GM23248 (cell line): ENCODE data around the gene GTPBP1. TPM values are rescaled to one million over a fixed set of nuclear protein-coding genes. Genes with fewer than 3 reads are reported as not detected.
A peak's percentile ranks its signal among the peaks of the same experiment; 100 is the strongest.

Experiments
- DNase-seq: peaks from one replicate; pipeline ENCODE4 v3.0.0-alpha.2; 2015
- H2AFZ ChIP-seq: fragments of 200-600 bp; sonication (generic); 2 replicates; pipeline ENCODE4 v1.6.1; 2016; ENCODE audit warnings: antibody characterized with exemption
- H3F3A ChIP-seq: fragments of 200-600 bp; sonication (generic); 2 replicates; pipeline ENCODE4 v1.6.1; 2016; ENCODE audit warnings: mild to moderate bottlenecking, antibody characterized with exemption, mixed run types; ENCODE audit not compliant: insufficient read depth
- H3K27ac ChIP-seq: fragments of 200-600 bp; sonication (generic); 2 replicates; pipeline ENCODE4 v1.5.1; 2016; ENCODE audit warnings: mild to moderate bottlenecking
- H3K27me3 ChIP-seq: fragments of 200-600 bp; sonication (generic); replicated peaks from 2 replicates; pipeline ENCODE4 v1.6.1; 2016; ENCODE audit warnings: mild to moderate bottlenecking; ENCODE audit not compliant: insufficient read depth
- H3K36me3 ChIP-seq: fragments of 200-600 bp; sonication (generic); 2 replicates; pipeline ENCODE4 v1.6.1; 2016; ENCODE audit warnings: low read depth, mild to moderate bottlenecking
- H3K4me1 ChIP-seq: fragments of 200-600 bp; sonication (generic); 2 replicates; pipeline ENCODE4 v1.6.1; 2016; ENCODE audit warnings: mild to moderate bottlenecking; ENCODE audit not compliant: insufficient read depth
- H3K4me2 ChIP-seq: fragments of 200-600 bp; sonication (generic); one replicate; pipeline ENCODE4 v1.6.1; 2016; ENCODE audit warnings: mild to moderate bottlenecking; ENCODE audit not compliant: unreplicated experiment
- H3K4me3 ChIP-seq: fragments of 200-600 bp; sonication (generic); 2 replicates; pipeline ENCODE4 v1.5.1; 2016; ENCODE audit warnings: mild to moderate bottlenecking
- H3K79me2 ChIP-seq: fragments of 200-600 bp; sonication (generic); 2 replicates; pipeline ENCODE4 v1.6.1; 2016; ENCODE audit warnings: mild to moderate bottlenecking; ENCODE audit not compliant: insufficient read depth
- H3K9ac ChIP-seq: fragments of 200-600 bp; sonication (generic); 2 replicates; pipeline ENCODE4 v1.6.1; 2016; ENCODE audit warnings: mild to moderate bottlenecking
- H3K9me2 ChIP-seq: fragments of 200-600 bp; sonication (generic); 2 replicates; pipeline ENCODE4 v1.6.1; 2016; ENCODE audit warnings: mixed run types, mild to moderate bottlenecking, moderate library complexity; ENCODE audit not compliant: insufficient read depth
- H3K9me3 ChIP-seq: fragments of 200-600 bp; sonication (generic); one replicate; pipeline ENCODE4 v1.6.1; 2017; ENCODE audit warnings: low read depth
- H4K20me1 ChIP-seq: fragments of 200-600 bp; sonication (generic); 2 replicates; pipeline ENCODE4 v1.6.0; 2016; ENCODE audit not compliant: insufficient read depth
- EZH2 ChIP-seq: fragments of 200-600 bp; sonication (generic); IDR thresholded peaks from 2 replicates; pipeline ENCODE4 v1.6.1; 2018; ENCODE audit warnings: antibody characterized with exemption, mild to moderate bottlenecking; ENCODE audit not compliant: insufficient read depth, poor library complexity, severe bottlenecking
- EZH2phosphoT487 ChIP-seq: fragments of 200-600 bp; sonication (generic); IDR thresholded peaks from 2 replicates; pipeline ENCODE4 v1.6.1; 2018; ENCODE audit warnings: antibody characterized with exemption, moderate library complexity, mild to moderate bottlenecking, low read depth; ENCODE audit not compliant: insufficient read depth
- WGBS, 2 experiments: methylation state at CpG; one replicate each; pipeline ENCODE4 v1.1.6; 2015 to 2017; ENCODE audit warnings: low lambda C conversion rate in 2 of 2, low coverage in 1 of 2; ENCODE audit errors: missing lambda C conversion rate in 2 of 2; 5-methylcytosine and 5-hydroxymethylcytosine counted together
- in situ Hi-C: fragments of 300-500 bp; cut with MboI; formaldehyde crosslinking; loops from 2 replicates; pipeline ENCODE4 v1.15.0; 2020
- polyA plus RNA-seq: library from polyadenylated mRNA; unstranded; fragments of >200 nt; fragmentation: Nextera tagmentation; extraction: Ambion mirVana; gene quantifications from 2 replicates; pipeline ENCODE4 v1.2.1, GENCODE V29; 2016
- total RNA-seq: library from RNA; depleted of rRNA; stranded (reverse); fragments of >200 nt; shearing (Covaris generic); gene quantifications from 2 replicates; pipeline ENCODE4 v1.2.3, GENCODE V29; 2014

Gene GTPBP1
- total and polyA plus RNA-seq, 2 experiments from 2014 or later: 10.0 to 26.9 TPM

DNA sequence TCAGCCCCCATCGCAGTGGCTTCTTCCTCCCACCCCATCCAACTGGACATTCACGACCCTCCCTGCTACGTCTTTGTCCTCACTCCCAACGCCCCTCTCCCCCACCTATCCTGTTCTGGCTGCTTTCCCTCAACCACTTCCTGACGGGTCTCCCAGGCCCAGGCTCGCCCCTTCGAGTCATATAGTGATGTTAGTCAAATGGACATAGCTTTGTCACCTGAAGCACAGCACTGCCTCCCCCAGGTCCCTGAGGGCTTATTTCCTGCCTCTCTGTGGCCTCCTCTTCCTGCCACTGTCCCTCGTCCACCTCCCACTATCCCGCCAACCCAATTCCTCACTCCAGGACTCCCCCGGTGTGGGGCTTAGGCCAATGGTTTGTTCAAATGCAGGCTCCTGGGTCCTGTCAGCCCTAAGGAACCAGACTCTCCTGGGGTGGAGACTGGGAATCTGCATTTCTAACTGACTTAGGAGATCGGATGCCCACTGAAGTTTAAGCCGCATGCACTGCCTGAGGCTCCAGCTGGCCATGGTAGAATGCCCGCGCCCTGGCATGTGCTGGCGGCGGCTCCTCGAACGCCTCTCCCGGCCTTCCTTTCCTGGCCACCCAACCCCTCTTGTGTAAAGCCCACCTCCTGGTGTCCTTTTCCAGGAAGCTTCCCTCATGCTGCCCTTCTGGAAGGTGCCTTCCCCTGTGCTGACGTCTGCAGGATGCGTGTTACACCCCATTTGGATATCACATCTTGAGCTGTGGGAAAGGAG is 31.7 kb downstream of the GTPBP1 start:
- WGBS, 2 experiments: 78 to 80% methylated on average over 21 of the region's 21 CpGs
- peaks cover 21% of the 10 kb centered on the region; the same call in 1 of the 2 replicates for H3K36me3 ChIP-seq
- H3K27ac ChIP-seq: no peak overlapping the region
- H3K4me3 ChIP-seq: no peak overlapping the region
- no peak overlapping the region for H3K9ac ChIP-seq
- no peak overlapping the region for H3K4me2 ChIP-seq
- H3K9me3 ChIP-seq: no peaks in the 10 kb centered on the region
- H3K27me3 ChIP-seq: no peaks in the 10 kb centered on the region
- peak; percentile 20 for DNase-seq
- H3F3A ChIP-seq: peaks cover 13% of the 10 kb centered on the region
- H3K79me2 ChIP-seq: no peaks in the 10 kb centered on the region
- in situ Hi-C loops: no loop called here
- peaks cover 4% of the 10 kb centered on the region for H3K4me1 ChIP-seq
- H4K20me1 ChIP-seq: no peaks in the 10 kb centered on the region
- TF ChIP-seq EZH2 (no peak), EZH2phosphoT487 (no peak)
- H3K9me2 ChIP-seq: no peaks in the 10 kb centered on the region
- H2AFZ ChIP-seq: no peak overlapping the region

DNA sequence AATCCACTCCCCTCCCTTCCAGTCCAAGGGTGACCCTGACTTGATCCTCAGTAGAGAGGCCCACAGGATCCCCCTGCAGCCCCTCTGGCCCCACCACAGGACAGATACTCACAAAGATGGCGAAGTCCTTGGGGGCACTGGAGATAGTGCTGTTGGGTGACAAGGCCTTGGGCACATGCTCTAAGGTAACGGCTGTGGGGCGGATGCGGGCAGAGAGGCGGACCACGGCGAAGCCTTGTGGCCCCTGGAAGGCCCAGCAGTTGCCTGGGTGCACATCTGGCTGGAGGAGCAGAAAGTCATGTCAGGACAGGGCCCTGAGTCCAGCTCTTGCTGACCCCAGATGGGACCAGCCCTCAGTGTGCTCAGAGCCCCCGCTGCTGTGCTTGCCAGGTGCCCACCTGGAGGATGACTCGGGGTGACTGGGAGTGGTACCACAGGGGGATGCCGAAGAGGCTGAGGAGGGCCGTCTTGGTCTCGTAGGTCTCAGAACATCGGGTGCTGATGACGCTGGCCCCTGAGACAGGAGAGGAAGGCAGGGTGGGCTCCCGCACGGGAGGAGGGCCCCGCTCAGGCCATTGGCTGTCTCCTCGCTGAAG is 32.8 kb downstream of the GTPBP1 start:
- Histone ChIP-seq H3K27me3 (no peaks in the 10 kb centered on the region), H3K9ac (no peak overlapping the region), H3K4me2 (no peak overlapping the region), H3K79me2 (no peaks in the 10 kb centered on the region), H4K20me1 (no peaks in the 10 kb centered on the region), H2AFZ (no peak overlapping the region), H3K36me3 (peaks cover 19% of the 10 kb centered on the region; the same call in 1 of the 2 replicates), H3K4me3 (no peak overlapping the region), H3K27ac (no peak overlapping the region), H3K9me2 (no peaks in the 10 kb centered on the region), H3K9me3 (no peaks in the 10 kb centered on the region), H3F3A (peaks cover 8% of the 10 kb centered on the region), H3K4me1 (peaks cover 4% of the 10 kb centered on the region)
- no peak for TF ChIP-seq EZH2
- no peak for TF ChIP-seq EZH2phosphoT487
- WGBS, 2 experiments: 89 to 90% methylated on average over 13 to 18 of the region's 18 CpGs
- in situ Hi-C loops: no loop called here
- DNase-seq: no peak

DNA sequence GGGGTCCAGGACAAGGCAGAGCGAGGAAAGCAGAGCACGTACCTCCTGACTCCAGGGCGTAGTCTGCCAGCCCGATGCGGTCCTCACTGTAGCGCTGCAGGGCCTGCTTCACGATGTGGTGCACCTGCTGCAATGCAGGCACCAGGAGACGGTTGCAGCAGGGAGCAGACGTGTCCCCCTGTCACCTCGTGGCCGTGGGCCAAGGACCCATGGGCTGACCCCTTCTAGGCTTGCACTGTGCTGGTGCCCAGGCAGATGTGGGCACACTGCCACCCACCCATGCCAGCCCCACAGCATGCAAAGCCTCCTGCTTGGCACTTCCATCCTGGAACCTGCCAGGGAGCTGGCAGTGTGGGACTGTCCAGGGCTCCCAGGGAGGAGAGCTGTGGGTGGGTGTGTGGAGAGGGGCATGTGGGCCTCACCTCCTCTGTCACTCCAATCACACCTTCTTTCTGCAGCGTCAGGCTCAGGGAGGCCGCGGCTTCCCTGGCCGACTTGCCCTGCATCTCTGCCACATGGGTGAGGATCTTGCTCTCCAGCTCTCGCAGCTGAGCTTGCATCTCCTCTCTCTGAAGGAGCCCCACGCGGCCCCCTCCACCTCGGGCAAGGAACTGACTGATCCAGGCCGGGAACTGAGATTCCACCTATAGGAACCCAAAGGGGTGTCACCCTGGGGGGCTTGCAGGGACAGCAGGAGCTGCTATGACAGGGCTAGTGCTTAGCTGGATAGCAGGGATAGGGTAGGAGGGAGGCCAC is 33.7 kb downstream of the GTPBP1 start:
- no peaks in the 10 kb centered on the region for H4K20me1 ChIP-seq
- H3K27me3 ChIP-seq: no peaks in the 10 kb centered on the region
- no peak for TF ChIP-seq EZH2
- no peak for TF ChIP-seq EZH2phosphoT487
- H3K9ac ChIP-seq: no peak overlapping the region
- H3F3A ChIP-seq: peaks cover 5% of the 10 kb centered on the region
- H3K9me3 ChIP-seq: no peaks in the 10 kb centered on the region
- peaks cover 17% of the 10 kb centered on the region; the same call in 1 of the 2 replicates for H3K36me3 ChIP-seq
- in situ Hi-C loops: no loop called here
- H3K9me2 ChIP-seq: no peaks in the 10 kb centered on the region
- no peak overlapping the region for H3K4me3 ChIP-seq
- peaks cover 4% of the 10 kb centered on the region for H3K4me1 ChIP-seq
- no peak for DNase-seq
- no peaks in the 10 kb centered on the region for H3K79me2 ChIP-seq
- no peak overlapping the region for H2AFZ ChIP-seq
- H3K27ac ChIP-seq: no peak overlapping the region
- 92% methylated on average over 20 of the region's 20 CpGs for WGBS, 2 experiments
- H3K4me2 ChIP-seq: no peak overlapping the region

DNA sequence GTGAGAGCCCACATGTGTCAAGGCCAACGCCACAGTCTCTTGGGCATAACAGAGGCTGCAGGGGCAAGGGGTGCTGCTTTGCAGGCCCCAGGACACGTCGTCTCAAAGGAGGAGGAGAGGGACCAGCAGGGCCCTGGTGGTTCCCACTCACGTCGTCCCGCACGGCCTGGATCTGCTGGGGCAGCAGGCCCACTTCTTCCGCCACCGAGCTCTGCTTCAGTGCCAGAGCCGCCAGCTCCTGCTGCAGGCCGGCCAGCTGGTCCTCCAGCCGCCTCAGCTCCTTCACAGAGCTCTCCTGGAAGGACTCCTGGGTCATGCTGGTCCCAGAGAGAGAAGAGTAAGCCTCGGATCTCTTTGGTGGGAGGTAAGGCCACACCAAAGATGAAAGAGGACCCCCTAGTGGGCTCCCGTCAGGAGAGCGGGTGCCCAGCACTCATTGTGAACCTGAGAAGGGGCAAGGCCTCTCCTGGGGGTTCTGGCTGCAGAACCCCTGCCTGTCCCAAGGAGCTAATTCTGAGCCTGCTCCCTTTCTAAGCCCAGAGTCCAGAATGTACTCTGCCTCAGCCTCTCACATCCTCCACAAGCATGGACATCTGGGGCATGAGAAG is 34.5 kb downstream of the GTPBP1 start:
- Histone ChIP-seq H3K4me2 (no peak overlapping the region), H3K27me3 (no peaks in the 10 kb centered on the region), H3K9ac (no peak overlapping the region), H2AFZ (no peak overlapping the region), H3K4me1 (peaks cover 4% of the 10 kb centered on the region), H4K20me1 (no peaks in the 10 kb centered on the region), H3F3A (peaks cover 3% of the 10 kb centered on the region), H3K36me3 (peaks cover 20% of the 10 kb centered on the region; the same call in 1 of the 2 replicates), H3K79me2 (no peaks in the 10 kb centered on the region), H3K9me2 (no peaks in the 10 kb centered on the region), H3K9me3 (no peaks in the 10 kb centered on the region), H3K4me3 (no peak overlapping the region), H3K27ac (no peak overlapping the region)
- TF ChIP-seq EZH2: no peak
- no peak for TF ChIP-seq EZH2phosphoT487
- in situ Hi-C loops: no loop called here
- 94 to 99% methylated on average over 15 of the region's 15 CpGs for WGBS, 2 experiments
- DNase-seq: no peak
